Activated T-cell treated with anti-CD3 and anti-CD28 coated beads, Interleukin-2, amount 50 U/mL, for 1 hour (primary cell): ENCODE results near the gene PDZRN4.

Experiments used
- DNase-seq: peaks from one replicate; pipeline ENCODE4 v3.0.0-alpha.2; 2020

Gene PDZRN4

DNA sequence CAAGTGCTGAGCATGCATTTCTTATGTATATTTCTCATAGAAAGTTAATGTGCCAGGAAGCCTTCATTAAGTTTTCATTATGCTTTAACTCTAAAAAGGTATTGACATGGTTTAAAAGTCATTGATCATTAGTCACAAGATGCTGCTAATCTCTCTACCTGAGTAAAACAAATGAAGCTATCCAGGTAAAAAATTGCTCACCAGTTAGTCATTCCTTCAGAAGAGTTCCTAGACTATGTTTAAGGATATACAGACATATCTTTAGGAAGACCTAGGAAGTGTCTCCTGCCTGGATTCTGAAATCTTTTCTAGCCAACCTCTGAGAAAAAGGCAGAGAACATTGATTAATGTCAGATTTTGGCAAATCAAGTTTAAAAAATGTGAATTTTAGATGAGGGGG lies 274.2 kb downstream of the PDZRN4 start:
- no peak for DNase-seq

DNA sequence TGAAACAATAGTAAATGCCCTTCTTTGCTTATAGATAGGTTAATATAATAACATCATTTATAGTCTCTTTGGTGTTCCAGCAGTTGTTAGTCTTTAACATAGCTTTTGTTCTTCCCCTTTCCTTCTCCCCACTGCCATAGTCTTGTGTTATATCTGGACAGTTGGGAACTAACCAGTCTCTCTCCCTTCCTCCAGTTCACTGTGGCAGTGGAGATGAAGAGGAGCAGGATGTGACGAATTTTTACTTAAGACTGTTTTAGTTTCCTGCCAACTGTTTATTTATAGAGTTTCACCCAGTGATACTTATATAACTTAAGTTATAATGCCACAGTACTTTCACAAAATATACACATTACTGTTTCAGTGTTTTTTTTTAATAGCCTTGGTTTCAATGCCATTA lies 277.4 kb downstream of the PDZRN4 start:
- DNase-seq = no peak

DNA sequence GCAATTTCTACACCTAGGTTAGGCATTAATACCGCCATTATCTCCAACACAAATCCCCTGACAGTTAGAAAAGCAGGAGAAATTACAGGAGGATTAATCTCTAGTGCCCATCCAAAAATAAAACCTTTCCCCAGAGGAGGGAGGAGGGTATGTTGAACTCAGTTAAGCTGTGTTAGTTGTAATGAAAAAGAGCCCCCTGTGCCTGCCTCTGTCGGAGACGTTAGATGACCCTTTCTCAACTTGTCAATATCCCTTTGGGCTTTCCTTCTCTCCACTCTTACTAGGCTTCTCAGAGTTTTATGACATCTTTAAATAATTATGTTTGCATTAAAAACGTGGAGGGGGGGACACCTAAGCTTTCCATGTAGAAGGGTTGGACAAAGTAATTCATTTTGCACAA lies 278.2 kb downstream of the PDZRN4 start:
- DNase-seq = no peak

DNA sequence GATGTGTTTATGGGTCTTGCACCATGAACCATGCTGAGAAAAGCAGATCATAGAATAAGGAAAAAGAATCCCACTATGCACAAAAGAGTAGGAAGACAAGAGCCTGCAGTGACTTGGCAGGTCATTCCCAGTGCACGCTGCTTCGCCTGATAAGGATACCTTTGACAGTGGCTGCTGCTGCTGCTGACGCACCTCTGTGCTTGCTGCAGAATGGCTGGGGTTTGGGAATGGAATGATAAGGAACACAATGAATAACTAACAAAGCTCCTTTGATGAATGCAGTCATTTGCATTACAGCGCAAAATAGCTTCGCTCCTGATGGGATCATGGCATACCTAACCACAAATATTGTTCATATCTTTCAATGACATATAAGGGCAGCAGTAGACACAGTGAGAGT lies 278.7 kb downstream of the PDZRN4 start:
- DNase-seq = no peak

DNA sequence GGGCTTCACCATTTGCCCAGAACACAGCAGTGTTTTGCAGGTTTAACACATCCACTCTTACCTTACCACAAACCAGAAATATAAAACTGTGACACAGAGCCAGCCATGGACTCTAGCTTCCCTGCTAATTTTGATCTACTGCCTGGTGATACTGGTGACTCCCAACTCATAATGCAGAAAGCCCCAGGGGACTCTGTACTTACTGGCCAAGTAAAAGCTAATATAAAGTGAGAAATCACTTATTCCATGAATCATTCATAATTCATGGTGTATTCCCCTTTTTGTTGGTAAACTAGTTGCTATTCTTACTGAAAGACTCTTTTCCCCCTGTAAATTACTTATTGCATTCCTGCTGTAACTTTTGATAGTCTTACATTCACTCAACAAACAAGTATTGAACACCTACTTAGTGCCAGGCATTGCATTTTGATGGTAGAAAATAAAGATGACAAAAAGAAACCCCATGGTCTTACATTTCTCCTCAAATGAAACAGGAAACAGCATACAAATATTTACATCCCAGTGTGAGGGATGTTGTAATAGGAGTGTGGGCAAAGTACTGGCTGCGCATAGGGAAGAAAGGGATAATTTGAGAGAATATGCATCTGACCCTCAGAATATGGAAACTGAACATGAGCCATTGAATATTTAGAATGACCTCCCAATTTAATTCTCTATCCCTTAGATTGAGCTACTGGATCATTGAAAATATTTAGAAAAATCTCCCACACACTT lies 279.6 kb downstream of the PDZRN4 start:
- DNase-seq = no peak

DNA sequence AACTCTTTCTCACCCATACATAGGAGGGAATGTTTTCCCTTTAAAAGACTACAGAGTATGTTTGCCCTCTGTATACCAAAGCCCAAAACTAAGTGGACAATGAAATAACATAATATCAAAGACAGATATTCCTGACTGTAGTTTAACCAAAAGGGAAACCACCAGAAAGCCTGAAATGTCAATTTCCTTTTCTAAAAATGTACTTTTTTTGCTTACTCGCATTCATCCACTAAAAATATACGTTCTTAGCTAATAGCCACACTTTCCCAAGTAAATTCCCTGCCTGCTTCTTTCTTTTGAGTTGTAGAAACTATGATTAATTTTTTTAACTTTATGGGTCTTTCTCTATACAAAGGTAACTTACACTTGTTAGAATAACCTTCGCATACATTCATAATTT lies 280.2 kb downstream of the PDZRN4 start:
- DNase-seq = no peak

DNA sequence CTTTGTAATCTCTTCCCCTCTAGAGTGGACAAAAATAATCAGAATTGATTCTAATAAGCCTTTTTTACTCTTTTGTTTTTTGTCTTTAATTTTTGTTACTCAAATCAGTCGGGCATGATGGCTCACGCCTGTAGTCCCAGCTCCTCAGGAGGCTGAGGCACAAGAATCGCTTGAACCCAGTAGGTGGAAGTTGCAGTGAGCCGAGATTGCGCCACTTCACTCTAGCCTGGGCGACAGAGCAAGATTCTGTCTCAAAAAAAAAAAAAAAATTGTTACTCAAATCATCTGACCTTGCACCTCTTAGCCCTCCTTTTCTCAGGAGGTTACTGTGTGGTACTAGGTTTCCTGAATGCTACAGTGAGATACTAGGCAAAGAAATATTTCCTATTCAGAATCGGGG lies 280.6 kb downstream of the PDZRN4 start:
- no peak for DNase-seq

DNA sequence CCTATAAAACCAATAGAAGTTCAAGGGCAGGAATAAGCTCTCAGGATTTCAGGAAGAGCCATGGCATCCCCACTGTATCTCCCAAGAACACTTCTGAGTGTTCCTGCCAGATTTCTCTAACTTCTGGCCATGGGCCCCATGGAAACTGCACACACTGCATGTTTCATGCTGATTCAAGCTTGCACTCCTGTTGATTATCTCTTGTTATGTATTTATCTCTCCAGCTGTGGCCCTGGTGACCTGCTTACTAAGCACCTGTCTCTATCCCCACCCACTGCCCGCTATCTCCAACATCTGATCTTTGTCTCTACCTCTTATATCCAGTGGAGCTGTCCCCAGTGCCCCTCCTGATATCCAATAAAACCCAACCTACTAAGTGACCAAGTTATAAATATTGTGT lies 285.3 kb downstream of the PDZRN4 start:
- DNase-seq = no peak

DNA sequence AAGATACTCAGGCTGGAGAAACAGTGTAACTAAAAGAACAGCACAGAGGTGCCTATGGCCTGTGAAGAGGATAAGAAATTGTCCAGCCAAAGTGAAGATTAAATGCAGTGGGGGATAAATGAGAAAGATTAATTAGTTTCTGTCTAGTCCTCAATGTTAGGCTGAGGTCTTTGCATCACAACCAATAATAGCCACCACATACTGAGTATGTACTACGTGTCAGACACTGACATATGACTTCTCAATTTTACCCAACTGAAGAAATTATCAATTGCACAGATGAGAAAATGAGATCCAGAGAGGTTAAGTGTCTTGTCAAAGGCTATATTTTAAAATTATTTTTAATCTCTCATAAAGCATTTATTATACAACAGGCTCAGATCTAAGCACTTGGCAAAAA lies 285.9 kb downstream of the PDZRN4 start:
- DNase-seq = no peak

DNA sequence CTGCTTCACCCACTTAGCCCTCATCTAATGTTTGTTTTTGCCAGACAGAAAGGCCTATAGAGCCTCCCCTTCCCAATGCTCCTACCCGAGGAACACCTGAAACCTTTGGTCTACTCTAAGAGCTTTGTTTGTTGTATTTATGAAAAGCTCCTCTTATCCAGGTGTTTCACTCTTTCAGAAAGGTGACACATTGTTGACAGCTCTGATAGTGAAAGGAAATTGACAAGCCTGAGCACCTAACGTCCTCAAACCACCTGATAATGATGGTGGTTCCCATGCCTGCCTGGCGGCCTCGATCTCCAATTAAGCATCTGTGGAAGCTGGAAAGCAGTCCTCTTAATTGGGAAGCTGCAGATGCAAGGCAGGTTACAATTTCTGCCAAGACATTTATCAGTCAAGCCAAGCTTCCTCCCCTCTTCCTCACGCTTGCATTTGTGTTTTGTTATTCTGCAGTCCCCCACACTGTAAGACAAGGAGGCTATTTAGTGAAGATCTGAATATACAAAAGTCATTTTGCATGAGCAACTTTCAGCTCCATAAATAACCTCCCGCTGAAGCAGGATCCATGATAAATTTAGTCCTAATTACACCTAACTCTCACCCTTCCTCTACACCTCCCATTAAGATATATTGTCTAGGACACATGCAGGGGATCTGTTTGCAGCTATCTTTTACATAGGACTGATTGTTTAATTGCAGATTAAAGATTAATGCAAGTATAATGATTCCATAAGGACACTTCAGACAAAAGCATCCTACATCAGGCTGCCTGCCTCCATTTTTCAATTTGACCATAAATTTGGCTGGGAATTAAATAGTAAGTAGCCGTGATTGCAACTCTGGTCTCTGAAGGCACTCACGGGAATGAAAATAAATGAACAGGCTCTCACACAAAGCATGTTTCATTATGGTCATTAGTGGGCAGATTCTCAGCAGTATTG lies 288.6 kb downstream of the PDZRN4 start:
- no peak for DNase-seq

DNA sequence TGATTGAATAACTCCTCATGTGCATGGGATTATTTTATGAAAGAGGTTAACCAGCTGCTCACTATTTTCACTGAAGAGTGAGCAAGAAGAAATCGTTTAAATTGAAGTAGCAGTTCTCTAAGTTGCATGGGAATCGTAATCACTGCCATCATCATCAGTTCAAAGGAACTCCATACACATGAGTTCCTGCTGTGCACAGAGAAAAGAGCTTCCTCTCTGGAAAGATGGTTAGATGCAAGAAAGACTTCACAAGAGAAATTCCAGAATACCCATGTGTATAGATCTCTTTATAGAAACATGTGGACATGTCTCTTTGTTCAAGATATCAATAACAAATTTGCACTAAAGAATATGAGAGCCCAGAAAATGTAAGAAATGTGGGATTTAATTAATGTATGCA lies 291.3 kb downstream of the PDZRN4 start:
- no peak for DNase-seq

DNA sequence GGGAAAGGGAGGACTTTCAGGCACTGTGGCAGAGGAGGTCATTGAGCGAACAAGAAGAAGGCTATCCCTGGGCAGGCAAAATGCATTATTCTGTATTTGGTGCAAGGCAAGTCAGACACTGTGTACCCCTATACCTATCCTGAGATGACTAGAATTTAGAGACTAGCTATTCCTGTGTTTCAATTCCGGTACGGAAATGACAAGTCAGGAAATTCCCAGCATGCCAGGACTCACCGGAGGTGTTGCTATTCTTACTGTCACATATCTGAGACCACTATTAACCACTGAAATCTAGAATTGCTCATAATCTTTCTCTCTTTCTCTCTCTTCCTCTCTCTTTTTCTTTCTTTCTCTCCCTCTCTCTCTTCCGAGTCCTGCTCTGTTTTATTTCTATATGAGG lies 297.1 kb downstream of the PDZRN4 start:
- no peak for DNase-seq

DNA sequence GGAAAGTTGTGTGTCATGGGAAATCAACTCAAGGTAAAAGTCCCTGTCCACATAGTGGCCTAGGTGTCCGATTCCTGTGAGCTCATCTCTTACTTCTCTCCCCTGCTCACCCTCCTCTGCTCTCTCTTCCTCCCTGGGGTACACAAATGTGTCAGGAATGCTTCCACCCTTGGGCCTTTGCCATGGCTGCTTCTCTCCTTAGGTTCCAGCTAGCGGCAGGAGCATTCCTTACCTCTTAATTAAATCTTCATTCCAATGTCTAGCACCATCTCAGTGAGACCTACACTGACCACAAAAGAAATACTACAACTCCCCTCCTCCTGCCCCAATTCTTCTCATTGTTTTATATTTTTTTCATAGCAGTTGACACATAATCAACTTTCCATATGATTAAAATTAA lies 298.6 kb downstream of the PDZRN4 start:
- DNase-seq = no peak

DNA sequence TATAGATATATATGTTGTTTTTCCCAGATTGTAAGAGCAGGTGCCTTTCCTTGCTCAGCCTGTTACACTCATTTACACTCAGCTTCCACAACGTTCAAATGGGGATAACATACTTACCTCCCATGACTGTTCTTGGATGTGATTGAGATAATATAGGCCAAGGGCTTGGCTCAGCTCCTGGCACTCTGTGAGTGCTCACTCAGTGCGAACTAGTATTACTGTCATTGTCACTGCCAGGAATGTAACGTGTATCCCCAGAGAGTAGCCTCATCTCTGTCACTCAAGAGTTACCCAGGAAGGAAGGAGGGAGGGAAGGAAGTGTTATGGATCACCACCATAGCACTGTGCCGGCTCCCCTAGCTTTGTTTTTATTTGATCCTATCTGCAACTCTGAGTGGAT lies 307.9 kb downstream of the PDZRN4 start:
- no peak for DNase-seq

DNA sequence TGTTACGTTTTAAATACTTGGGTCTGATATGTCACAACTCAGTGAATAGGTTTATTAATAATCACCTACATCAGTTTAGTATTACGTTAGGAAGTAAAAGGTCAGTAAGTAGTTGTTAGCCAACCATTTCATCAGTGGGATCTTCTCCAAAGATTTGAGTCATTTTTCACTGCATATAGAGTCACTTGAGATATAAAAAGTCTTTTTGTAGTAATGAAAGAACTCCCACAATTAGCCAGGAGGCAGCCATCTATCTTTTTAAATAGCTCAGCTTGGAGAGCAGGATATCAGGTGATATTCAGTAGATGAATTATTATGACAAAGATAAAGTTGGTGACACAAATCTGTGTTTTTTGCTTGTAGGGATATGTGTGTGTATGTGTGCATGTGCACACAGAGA lies 309.3 kb downstream of the PDZRN4 start:
- DNase-seq = no peak

DNA sequence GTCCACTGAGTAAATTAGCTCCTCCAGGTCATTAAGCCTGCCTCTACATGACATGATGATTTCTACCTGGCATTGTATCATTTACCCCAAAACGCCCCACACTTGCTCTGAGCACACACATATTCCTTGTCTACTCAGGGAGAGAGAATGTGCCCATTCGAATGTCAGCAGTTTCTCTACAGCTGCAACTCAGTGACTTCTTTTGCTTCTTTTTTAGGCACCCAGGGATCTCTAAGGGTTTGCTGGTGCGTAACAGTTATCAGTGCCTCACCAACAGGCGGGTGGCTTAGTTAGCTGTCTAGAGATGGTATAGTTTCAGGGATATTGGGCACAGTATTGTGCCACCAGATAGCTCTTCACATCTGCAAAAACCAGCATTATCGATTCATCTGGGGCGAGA lies 316.9 kb downstream of the PDZRN4 start:
- no peak for DNase-seq

DNA sequence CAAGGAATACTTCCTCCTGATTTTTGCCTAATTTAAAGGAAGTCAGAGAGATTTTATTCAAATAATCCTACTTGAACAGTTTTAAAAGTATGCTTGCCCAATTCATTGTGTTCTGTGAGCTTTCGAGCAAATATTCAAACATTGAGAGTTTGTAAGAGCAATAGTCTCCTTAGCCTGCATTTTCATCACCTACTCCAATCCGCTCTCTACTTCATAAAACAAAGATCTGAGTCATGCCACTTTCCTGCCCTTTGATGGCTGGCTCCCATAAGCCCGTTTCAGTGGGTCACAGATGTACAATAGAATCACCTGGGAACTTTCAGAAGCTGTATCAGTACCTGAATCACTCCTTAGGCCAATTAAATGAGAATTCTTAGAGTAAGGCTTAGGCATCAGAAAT lies 319.2 kb downstream of the PDZRN4 start:
- DNase-seq = no peak

DNA sequence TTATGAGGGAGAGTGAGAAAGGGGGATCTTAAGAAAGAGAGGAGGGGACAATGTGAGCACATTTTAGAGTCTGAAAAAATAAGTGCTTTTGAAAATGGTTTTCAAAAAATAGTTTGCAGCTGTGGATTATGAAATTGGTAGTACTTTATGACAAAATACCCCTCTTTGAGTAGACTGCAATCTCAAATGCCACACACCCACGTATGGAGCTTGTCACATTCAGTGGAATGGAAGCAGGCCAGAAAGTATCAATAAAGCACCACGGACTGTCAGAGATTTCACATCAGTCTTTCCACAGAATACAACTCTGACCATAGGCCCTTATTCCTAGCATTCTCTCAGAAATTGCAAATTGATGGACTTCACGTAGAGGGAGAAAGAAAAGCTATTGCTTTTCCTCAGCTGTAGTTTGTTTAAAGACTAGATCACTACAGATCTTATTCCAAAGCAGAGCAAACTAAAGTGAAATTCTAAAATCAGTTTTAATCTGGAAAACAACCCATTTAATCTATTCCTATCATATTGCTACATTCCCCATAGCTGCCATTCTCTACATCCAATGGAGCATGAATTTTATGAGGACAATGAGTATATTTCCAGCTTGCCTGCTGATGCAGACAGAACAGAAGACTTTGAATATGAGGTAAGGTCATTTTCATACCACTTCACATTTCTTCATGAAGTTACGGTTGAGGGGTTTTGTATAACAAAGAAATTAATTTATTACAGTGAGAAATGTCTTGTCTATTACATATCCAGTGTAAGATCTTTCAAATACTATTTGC lies 321.3 kb downstream of the PDZRN4 start:
- DNase-seq = no peak

DNA sequence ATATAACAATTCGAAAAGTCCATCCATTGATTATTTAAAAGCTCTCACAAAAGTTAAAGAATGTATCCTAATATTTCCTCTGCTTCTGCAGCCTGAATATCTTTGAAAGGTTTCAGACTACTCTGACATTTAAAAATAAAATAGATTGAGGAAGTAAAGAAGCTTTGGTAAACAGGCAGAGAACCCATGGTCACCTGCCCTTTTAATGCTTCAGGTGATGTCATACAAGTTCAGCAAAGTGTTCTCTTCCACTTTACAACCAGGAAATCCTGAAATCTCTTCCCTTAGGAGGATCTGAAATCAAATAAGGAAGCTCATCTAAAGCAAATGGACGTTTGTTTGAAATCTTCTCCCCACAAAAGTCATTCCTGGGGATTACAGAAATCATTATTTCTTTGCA lies 322.4 kb downstream of the PDZRN4 start:
- no peak for DNase-seq

DNA sequence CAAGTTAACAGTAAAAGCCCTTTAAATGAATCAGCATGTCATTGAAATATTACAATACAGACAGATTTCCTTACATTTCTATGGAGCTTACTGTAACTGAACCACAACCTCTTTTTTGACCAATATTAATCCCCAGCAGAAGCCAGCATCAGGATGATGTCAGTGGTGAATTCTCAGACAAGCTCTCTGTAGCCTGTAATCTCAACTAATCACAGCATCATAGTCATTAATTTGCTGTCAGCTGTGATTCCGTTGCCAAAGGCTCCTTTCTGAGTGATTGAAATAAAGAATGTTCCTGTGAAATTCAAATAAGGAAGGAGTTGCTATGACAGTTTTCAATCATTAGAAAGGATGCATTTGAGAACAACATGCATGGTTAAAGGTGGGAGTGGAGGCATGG lies 323.1 kb downstream of the PDZRN4 start:
- DNase-seq = no peak

DNA sequence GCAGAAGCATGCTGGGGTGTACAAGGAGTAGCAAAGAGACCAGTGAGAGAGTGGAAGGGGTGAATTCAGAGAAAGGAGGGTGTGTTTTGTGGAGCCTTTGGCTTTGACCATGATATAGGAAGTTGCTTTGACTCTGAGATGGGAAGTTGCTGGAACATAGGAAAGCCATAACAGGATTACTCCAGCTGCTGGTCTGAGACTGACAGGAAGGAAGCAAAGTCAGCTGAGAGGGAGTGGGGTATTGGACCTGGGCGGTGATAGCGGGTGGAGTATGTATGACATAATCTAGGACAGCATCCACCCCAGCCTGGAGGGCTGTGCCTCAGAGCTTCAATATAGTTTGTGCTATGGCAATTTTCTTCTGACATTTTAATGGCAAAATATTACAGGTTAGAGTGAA lies 324.4 kb downstream of the PDZRN4 start:
- DNase-seq = no peak

DNA sequence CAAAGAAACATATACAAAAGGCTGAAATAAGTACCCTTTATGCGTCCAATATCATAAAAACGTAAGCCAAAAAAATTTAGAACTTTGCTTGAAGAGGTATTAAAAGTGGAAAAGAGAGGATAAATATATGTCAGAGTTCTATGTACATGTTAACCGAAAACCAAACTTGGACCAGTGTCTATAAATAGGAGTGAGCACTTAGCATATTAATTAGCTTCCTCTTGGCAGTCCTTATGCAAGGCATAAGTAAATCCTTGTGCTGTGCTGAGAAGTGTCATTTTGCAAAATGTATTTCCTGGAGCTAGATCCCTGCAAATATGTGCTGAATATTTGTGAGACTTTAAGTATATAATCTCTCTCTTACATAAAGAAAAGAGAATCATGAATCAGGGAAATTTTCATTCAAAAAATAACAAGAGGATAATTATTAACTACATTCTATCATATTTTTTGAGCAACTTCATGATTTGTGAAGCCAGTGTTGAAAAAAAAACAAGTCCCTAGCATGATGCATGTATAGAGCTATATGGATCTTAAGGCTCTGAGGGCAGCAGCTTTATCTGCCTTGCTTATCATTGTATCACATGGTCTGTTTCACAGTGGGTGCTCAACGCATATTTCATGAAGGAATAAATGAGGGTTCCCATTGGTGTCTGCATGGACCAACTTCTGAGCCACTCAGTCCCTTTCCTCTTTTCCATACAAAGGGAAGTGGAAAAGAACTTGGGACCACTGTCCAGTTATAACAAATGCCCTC lies 326.1 kb downstream of the PDZRN4 start:
- no peak for DNase-seq

DNA sequence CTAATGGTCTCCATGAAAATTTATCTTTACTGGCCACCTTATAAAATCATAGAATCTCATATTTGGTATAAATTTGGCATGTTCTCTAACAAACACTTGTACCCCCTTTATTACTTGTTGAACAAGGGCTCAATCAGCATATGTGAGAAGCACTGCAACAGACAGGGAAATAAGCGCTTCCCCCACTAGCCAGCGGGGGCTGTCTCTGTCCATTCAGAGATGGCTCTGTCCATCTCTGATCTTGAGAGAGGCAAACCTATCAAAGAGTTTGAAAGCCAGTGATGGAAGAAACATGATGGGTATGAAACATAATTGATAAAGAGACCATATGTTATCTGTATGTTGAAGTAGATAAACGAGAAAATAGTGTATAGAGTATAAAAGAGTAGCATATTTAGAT lies 326.8 kb downstream of the PDZRN4 start:
- no peak for DNase-seq
